Pancreas (tissue), 10 donors: ENCODE data around the gene C1QTNF9B. TPM values are rescaled to one million over a fixed set of nuclear protein-coding genes. Genes with fewer than 3 reads are reported as not detected.

Experiments
- ATAC-seq, 4 donors: fragments of 200-7000 bp; cut with Tn5 transposase; one replicate each; pipeline versions ENCODE4 v1.8.0 to v1.9.1; 2020; ENCODE audit warnings: mild to moderate bottlenecking in 4 of 4, moderate library complexity in 4 of 4
- DNase-seq, 6 donors: peaks; one replicate each; pipeline ENCODE4 v3.0.0-alpha.2; 2020
- FAIRE-seq: peaks from 2 replicates; lab custom pipeline; 2012; peaks lifted over from hg19 to GRCh38; lab: Jason Lieb, UNC
- H3K27ac ChIP-seq, 4 donors: fragments of 200-600 bp; sonication (generic); 1 replicate in 3 of 4; 2 replicates in 1 of 4; pipeline versions ENCODE4 v1.5.0 to v1.8.0; 2020
- H3K27me3 ChIP-seq, 4 donors: fragments of 200-600 bp; one replicate each; pipeline ENCODE4 v1.8.0; 2021
- H3K36me3 ChIP-seq, 3 donors: fragments of 200-600 bp; sonication (generic) in 1 of 3; one replicate each; pipeline versions ENCODE4 v1.5.0 to v1.8.0; 2020 to 2021
- H3K4me1 ChIP-seq, 3 donors: fragments of 200-600 bp; one replicate each; pipeline ENCODE4 v1.8.0; 2021
- H3K4me3 ChIP-seq, 4 donors: fragments of 200-600 bp; sonication (generic) in 2 of 4; one replicate each; pipeline versions ENCODE4 v1.5.0 to v1.8.0; 2020 to 2021
- H3K9me3 ChIP-seq, 4 donors: fragments of 200-600 bp; one replicate each; pipeline ENCODE4 v1.8.0; 2021
- WGBS, 2 donors: extraction: QIAGEN DNeasy Blood & Tissue Kit; methylation state at CpG; one replicate each; pipeline ENCODE4 v1.1.7; 2013; 5-methylcytosine and 5-hydroxymethylcytosine counted together
- intact Hi-C, 3 donors: fragments of 100-400 bp; cut with DNase I; formaldehyde crosslinking; loops; one replicate each; pipeline versions ENCODE4 v1.11.1 to v1.14.2; 2022
- polyA plus RNA-seq, 2 donors: library from polyadenylated mRNA; stranded (reverse); fragments of 200-250 nt; gene quantifications; one replicate each; pipeline ENCODE4 v1.2.3, GENCODE V29; 2013
- total RNA-seq, 6 donors: library from RNA; stranded (reverse); fragmentation: NEBNext Ultra II Directional in 4 of 6; extraction: Animal tissue kit (Norgen Biotek cat#: 25700) in 4 of 6; gene quantifications; one replicate each; pipeline versions ENCODE4 v1.2.1 to v1.2.4, GENCODE V29; 2021 to 2023
- TF ChIP-seq, protein P1 (sequence below), 4 donors: fragments of 200-600 bp; sonication (generic) in 3 of 4; IDR thresholded peaks; one replicate each; pipeline versions ENCODE4 v1.5.0 to v1.8.0; 2021; ENCODE audit warnings: antibody characterized with exemption in 4 of 4
- donor health status: healthy with polysubstance abuse.
- donor health status: DM: no; HTN: no; CAD: no; lungs with moderate emphysema.
- donor health status: DM: no; HTN: no; CAD: no.
- donor health status: control.
- donor health status: control.
- donor health status: Bipolar disorder and iron deficiency.
- donor health status: DM: yes; HTN: yes; CAD: no.
- donor health status: DM: no; HTN: no; CAD: no.
- donor health status: DM: no; HTN: no; CAD: no.
- donor health status: DM: yes; HTN: yes; CAD: no.

C1QTNF9B gene
- total and polyA plus RNA-seq, 8 donors: 0.12 to 0.20 TPM; not detected in 6

DNA sequence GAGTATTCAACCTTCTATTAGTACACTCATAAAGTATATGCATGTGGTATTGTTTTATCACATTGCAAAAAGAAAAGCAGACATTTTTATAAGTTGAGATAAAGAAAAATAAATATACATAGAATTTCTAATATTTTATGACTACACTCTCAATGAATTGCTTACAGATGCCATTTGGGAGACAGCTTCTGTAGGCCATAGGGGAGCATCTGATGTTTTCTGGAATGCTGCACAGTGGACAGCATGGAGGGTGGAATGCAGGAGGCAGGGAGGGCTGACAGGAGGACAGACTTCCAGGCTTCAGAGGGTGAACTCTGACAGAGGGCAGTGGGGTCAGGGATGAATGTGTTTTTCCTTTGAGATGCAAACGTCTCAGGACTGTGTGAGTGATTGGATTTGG lies 53.9 kb downstream of the C1QTNF9B start:
- no peaks in the 10 kb centered on the region for H3K27me3 ChIP-seq
- 52% methylated on average over 1 of the region's 1 CpG for WGBS, 2 donors
- ATAC-seq: no peak
- no peaks in the 10 kb centered on the region for H3K36me3 ChIP-seq
- no peaks in the 10 kb centered on the region for H3K4me1 ChIP-seq
- no peak for DNase-seq
- intact Hi-C loops: no loop called here
- FAIRE-seq: no peak
- H3K9me3 ChIP-seq: no peaks in the 10 kb centered on the region
- TF ChIP-seq, protein P1, sequence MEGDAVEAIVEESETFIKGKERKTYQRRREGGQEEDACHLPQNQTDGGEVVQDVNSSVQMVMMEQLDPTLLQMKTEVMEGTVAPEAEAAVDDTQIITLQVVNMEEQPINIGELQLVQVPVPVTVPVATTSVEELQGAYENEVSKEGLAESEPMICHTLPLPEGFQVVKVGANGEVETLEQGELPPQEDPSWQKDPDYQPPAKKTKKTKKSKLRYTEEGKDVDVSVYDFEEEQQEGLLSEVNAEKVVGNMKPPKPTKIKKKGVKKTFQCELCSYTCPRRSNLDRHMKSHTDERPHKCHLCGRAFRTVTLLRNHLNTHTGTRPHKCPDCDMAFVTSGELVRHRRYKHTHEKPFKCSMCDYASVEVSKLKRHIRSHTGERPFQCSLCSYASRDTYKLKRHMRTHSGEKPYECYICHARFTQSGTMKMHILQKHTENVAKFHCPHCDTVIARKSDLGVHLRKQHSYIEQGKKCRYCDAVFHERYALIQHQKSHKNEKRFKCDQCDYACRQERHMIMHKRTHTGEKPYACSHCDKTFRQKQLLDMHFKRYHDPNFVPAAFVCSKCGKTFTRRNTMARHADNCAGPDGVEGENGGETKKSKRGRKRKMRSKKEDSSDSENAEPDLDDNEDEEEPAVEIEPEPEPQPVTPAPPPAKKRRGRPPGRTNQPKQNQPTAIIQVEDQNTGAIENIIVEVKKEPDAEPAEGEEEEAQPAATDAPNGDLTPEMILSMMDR (IDR thresholded peaks at IDR 0.05): no peak
- H3K4me3 ChIP-seq: no peak overlapping the region
- no peak overlapping the region for H3K27ac ChIP-seq

DNA sequence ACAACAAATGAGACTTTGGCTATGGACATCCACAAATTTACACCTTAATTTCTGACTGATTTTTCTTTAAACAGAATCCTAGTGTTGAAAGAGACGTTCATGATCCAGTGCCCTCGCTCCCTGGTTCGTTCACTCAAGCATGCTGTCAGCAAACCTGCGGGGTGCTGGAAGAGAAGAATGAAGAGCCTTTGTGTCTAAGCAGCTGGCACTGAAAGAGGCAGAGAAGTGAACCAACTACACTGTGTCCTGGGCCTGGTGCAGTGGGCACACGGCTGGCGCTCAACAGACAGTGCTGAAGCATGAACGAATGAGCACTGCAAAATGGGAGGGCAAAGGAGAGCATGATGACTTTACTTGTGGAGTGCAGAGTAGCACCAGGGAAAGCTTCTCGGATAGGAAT lies 54.9 kb downstream of the C1QTNF9B start:
- DNase-seq (no peak), ATAC-seq (no peak), FAIRE-seq (no peak)
- H3K4me3 ChIP-seq: no peak overlapping the region
- H3K27me3 ChIP-seq: no peaks in the 10 kb centered on the region
- H3K4me1 ChIP-seq: no peaks in the 10 kb centered on the region
- no peaks in the 10 kb centered on the region for H3K36me3 ChIP-seq
- intact Hi-C loops: no loop called here
- TF ChIP-seq, protein P1 (IDR thresholded peaks at IDR 0.05): no peak
- H3K27ac ChIP-seq: no peak overlapping the region
- no peaks in the 10 kb centered on the region for H3K9me3 ChIP-seq
- WGBS, 2 donors: 93 to 94% methylated on average over 8 of the region's 8 CpGs

Other genes starting within 250 kb of the C1QTNF9B start
- 10 to 100 TPM in 4 of 6 donors, 1 to 10 TPM in 2; 8.0 to 12.2 (median 10.6) TPM for gene MIPEP, start 8.1 kb downstream of the C1QTNF9B start, total RNA-seq
- 10 to 100 TPM in 1 of 2 donors, 1 to 10 TPM in 1; 9.5 to 12.8 TPM for gene MIPEP, start 8.1 kb downstream of the C1QTNF9B start, polyA plus RNA-seq